Measurements from ENCODE around the gene CLK4. TPM values are rescaled to one million over a fixed set of nuclear protein-coding genes. Genes with fewer than 3 reads are reported as not detected.

CLK4 gene
- polyA plus RNA-seq, 4 donors, result 8.2 to 41.3 (median 21.5) TPM

DNA sequence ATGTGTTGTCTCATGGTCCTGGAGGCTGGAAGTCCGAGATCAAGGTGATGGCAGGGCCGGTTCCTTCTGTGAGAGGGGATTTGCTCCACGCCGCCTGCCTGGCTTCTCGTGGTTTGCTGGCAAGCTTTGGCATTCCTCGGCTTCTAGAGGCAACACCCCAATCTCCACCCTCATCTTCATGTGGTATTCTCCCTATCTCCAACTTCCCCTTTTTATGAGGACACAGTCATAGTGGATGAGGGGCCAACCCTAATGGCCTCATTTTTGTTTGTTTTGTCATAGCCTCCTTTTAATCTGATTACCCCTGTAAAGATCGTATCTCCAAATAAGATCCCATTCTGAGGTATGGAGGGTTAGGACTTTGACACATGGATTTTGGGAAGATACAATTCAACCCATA, 41.7 kb upstream of the CLK4 start:
- no peak for DNase-seq
- FAIRE-seq, result no peak
- Histone ChIP-seq H3K27ac (ENCODE audit: low read depth in 1 of 3, low read length in 2 of 3) (no peak overlapping the region), H3K36me3 (ENCODE audit: control insufficient read depth in 3 of 3, insufficient read depth in 2 of 3, low read depth in 1 of 3, low read length in 3 of 3) (no peaks in the 10 kb centered on the region), H3K4me3 (ENCODE audit: low read depth in 1 of 3, low read length in 3 of 3) (no peak overlapping the region), H3K9me3 (ENCODE audit: control insufficient read depth in 2 of 2, insufficient read depth in 1 of 2, low read depth in 1 of 2, low read length in 1 of 2) (peaks cover 0 to 8% of the 10 kb centered on the region in 2 donors), H3K27me3 (ENCODE audit: control insufficient read depth in 3 of 3, insufficient read depth in 3 of 3, low read length in 3 of 3) (no peaks in the 10 kb centered on the region), H3K4me1 (ENCODE audit: control insufficient read depth in 3 of 3, insufficient read depth in 2 of 3, low read depth in 1 of 3, low read length in 2 of 3) (no peaks in the 10 kb centered on the region)
- 75 to 83% (median 78%) methylated on average over 7 of the region's 7 CpGs for WGBS, 3 donors

- FAIRE-seq, result no peak
- no peaks in the 10 kb centered on the region for H3K4me1 ChIP-seq (ENCODE audit: control insufficient read depth in 3 of 3, insufficient read depth in 2 of 3, low read depth in 1 of 3, low read length in 2 of 3)
Measured at GRCh38 chr5:178667688-178668087, 40.8 kb upstream of the CLK4 start.

GRCh38 chr5:178667101-178667500, 40.3 kb upstream of the CLK4 start:
- peaks cover 0 to 12% of the 10 kb centered on the region in 2 donors for H3K9me3 ChIP-seq (ENCODE audit: control insufficient read depth in 2 of 2, insufficient read depth in 1 of 2, low read depth in 1 of 2, low read length in 1 of 2)
- WGBS, 3 donors, result 38 to 53% (median 49%) methylated on average over 5 of the region's 5 CpGs
- no peak for FAIRE-seq
- no peaks in the 10 kb centered on the region for H3K4me1 ChIP-seq (ENCODE audit: control insufficient read depth in 3 of 3, insufficient read depth in 2 of 3, low read depth in 1 of 3, low read length in 2 of 3)
- H3K4me3 ChIP-seq (ENCODE audit: low read depth in 1 of 3, low read length in 3 of 3), result no peak overlapping the region
- no peak overlapping the region for H3K27ac ChIP-seq (ENCODE audit: low read depth in 1 of 3, low read length in 2 of 3)
- no peak for DNase-seq
- H3K27me3 ChIP-seq (ENCODE audit: control insufficient read depth in 3 of 3, insufficient read depth in 3 of 3, low read length in 3 of 3), result no peaks in the 10 kb centered on the region
- H3K36me3 ChIP-seq (ENCODE audit: control insufficient read depth in 3 of 3, insufficient read depth in 2 of 3, low read depth in 1 of 3, low read length in 3 of 3), result no peaks in the 10 kb centered on the region

More at GRCh38 chr5:178667688-178668087, 40.8 kb upstream of the CLK4 start:
- WGBS, 3 donors, result 71 to 83% (median 79%) methylated on average over 10 of the region's 10 CpGs
- H3K9me3 ChIP-seq (ENCODE audit: control insufficient read depth in 2 of 2, insufficient read depth in 1 of 2, low read depth in 1 of 2, low read length in 1 of 2), result peaks cover 0 to 8% of the 10 kb centered on the region in 2 donors
- DNase-seq, result no peak
- no peak overlapping the region for H3K4me3 ChIP-seq (ENCODE audit: low read depth in 1 of 3, low read length in 3 of 3)
- H3K36me3 ChIP-seq (ENCODE audit: control insufficient read depth in 3 of 3, insufficient read depth in 2 of 3, low read depth in 1 of 3, low read length in 3 of 3), result no peaks in the 10 kb centered on the region
- H3K27ac ChIP-seq (ENCODE audit: low read depth in 1 of 3, low read length in 2 of 3), result no peak overlapping the region
- no peaks in the 10 kb centered on the region for H3K27me3 ChIP-seq (ENCODE audit: control insufficient read depth in 3 of 3, insufficient read depth in 3 of 3, low read length in 3 of 3)

- no peak overlapping the region for H3K27ac ChIP-seq (ENCODE audit: low read depth in 1 of 3, low read length in 2 of 3)
- H3K36me3 ChIP-seq (ENCODE audit: control insufficient read depth in 3 of 3, insufficient read depth in 2 of 3, low read depth in 1 of 3, low read length in 3 of 3), result no peaks in the 10 kb centered on the region
- no peaks in the 10 kb centered on the region for H3K27me3 ChIP-seq (ENCODE audit: control insufficient read depth in 3 of 3, insufficient read depth in 3 of 3, low read length in 3 of 3)
- no peak for DNase-seq
- H3K4me1 ChIP-seq (ENCODE audit: control insufficient read depth in 3 of 3, insufficient read depth in 2 of 3, low read depth in 1 of 3, low read length in 2 of 3), result no peaks in the 10 kb centered on the region
- H3K9me3 ChIP-seq (ENCODE audit: control insufficient read depth in 2 of 2, insufficient read depth in 1 of 2, low read depth in 1 of 2, low read length in 1 of 2), result peaks cover 0 to 14% of the 10 kb centered on the region in 2 donors
- WGBS, 3 donors, result 67 to 76% (median 76%) methylated on average over 3 of the region's 3 CpGs
- FAIRE-seq, result no peak
- H3K4me3 ChIP-seq (ENCODE audit: low read depth in 1 of 3, low read length in 3 of 3), result no peak overlapping the region
Measured at GRCh38 chr5:178664141-178664540, 37.3 kb upstream of the CLK4 start.

- Histone ChIP-seq H3K36me3 (ENCODE audit: control insufficient read depth in 3 of 3, insufficient read depth in 2 of 3, low read depth in 1 of 3, low read length in 3 of 3) (no peaks in the 10 kb centered on the region), H3K4me3 (ENCODE audit: low read depth in 1 of 3, low read length in 3 of 3) (no peak overlapping the region), H3K27me3 (ENCODE audit: control insufficient read depth in 3 of 3, insufficient read depth in 3 of 3, low read length in 3 of 3) (no peaks in the 10 kb centered on the region), H3K4me1 (ENCODE audit: control insufficient read depth in 3 of 3, insufficient read depth in 2 of 3, low read depth in 1 of 3, low read length in 2 of 3) (no peaks in the 10 kb centered on the region), H3K9me3 (ENCODE audit: control insufficient read depth in 2 of 2, insufficient read depth in 1 of 2, low read depth in 1 of 2, low read length in 1 of 2) (peaks cover 0 to 14% of the 10 kb centered on the region in 2 donors), H3K27ac (ENCODE audit: low read depth in 1 of 3, low read length in 2 of 3) (no peak overlapping the region)
- DNase-seq (no peak), FAIRE-seq (no peak)
- WGBS, 3 donors, result 88 to 90% (median 89%) methylated on average over 10 of the region's 10 CpGs
Measured at GRCh38 chr5:178662541-178662860, 35.7 kb upstream of the CLK4 start.

DNA sequence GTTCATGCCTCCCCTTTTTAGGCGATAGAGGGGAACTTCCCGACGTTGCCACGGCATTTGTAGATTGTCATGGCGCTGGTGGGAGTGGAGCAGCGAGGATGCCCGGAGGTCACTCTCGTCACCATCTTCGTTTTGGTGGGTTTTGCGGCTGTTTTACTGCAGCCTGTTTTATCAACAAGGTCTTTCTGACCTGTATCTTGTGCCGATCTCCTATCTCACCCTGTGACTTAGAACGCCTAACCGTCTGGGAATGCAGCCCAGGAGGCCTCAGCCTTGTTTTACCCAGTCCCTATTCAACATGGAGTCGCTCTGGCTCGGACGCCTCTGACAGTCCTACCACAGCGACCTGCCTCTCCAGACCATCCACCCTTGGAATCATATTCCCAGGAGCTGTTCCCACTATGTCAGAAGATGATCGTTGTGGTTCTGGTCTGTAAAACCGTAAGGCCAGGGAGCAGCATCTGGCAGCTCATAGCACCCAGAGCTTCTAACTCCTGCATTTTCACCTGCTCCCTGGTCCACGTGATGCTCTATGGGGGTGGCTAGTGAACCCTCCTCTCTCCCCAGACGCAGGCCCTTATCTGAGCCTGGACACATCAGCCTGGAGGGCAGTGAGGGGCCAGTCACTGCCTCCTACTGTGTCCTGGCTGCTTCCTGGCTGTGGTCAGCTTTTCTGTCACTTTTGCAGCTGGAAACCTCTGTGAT, 35.1 kb upstream of the CLK4 start:
- Histone ChIP-seq H3K9me3 (ENCODE audit: control insufficient read depth in 2 of 2, insufficient read depth in 1 of 2, low read depth in 1 of 2, low read length in 1 of 2) (peaks cover 0 to 14% of the 10 kb centered on the region in 2 donors), H3K27me3 (ENCODE audit: control insufficient read depth in 3 of 3, insufficient read depth in 3 of 3, low read length in 3 of 3) (no peaks in the 10 kb centered on the region), H3K4me1 (ENCODE audit: control insufficient read depth in 3 of 3, insufficient read depth in 2 of 3, low read depth in 1 of 3, low read length in 2 of 3) (no peaks in the 10 kb centered on the region), H3K27ac (ENCODE audit: low read depth in 1 of 3, low read length in 2 of 3) (no peak overlapping the region), H3K36me3 (ENCODE audit: control insufficient read depth in 3 of 3, insufficient read depth in 2 of 3, low read depth in 1 of 3, low read length in 3 of 3) (no peaks in the 10 kb centered on the region), H3K4me3 (ENCODE audit: low read depth in 1 of 3, low read length in 3 of 3) (no peak overlapping the region)
- FAIRE-seq, result no peak
- 93 to 94% (median 93%) methylated on average over 21 of the region's 21 CpGs for WGBS, 3 donors
- DNase-seq, result no peak

- no peaks in the 10 kb centered on the region for H3K4me1 ChIP-seq (ENCODE audit: control insufficient read depth in 3 of 3, insufficient read depth in 2 of 3, low read depth in 1 of 3, low read length in 2 of 3)
- H3K36me3 ChIP-seq (ENCODE audit: control insufficient read depth in 3 of 3, insufficient read depth in 2 of 3, low read depth in 1 of 3, low read length in 3 of 3), result no peaks in the 10 kb centered on the region
- DNase-seq, result no peak
- FAIRE-seq, result no peak
- no peaks in the 10 kb centered on the region for H3K9me3 ChIP-seq (ENCODE audit: control insufficient read depth in 2 of 2, insufficient read depth in 1 of 2, low read depth in 1 of 2, low read length in 1 of 2)
- no peaks in the 10 kb centered on the region for H3K27me3 ChIP-seq (ENCODE audit: control insufficient read depth in 3 of 3, insufficient read depth in 3 of 3, low read length in 3 of 3)
- H3K27ac ChIP-seq (ENCODE audit: low read depth in 1 of 3, low read length in 2 of 3), result no peak overlapping the region
- WGBS, 3 donors, result 80 to 86% (median 81%) methylated on average over 7 of the region's 7 CpGs
- no peak overlapping the region for H3K4me3 ChIP-seq (ENCODE audit: low read depth in 1 of 3, low read length in 3 of 3)
Measured at GRCh38 chr5:178651046-178651810, 24.4 kb upstream of the CLK4 start.

DNA sequence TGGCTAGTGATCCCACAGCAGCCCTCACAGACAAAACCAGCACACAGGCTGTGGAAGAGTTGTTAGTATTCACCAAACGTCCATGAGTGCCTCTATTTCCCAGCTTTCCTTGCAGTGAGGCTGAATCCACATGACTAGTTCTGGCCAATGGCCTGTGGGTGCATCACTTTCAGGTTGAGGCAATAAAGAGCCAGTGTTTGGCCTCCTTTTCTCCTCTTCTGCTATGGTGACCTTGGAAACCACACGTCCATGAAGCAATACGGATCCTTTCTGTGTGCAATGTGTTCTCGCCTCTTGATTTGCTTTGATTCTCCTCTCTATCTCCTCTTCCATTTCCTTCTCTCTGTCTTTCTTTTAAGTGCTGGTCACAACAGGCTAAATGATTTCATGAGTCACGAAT, 23.4 kb upstream of the CLK4 start:
- Histone ChIP-seq H3K4me3 (ENCODE audit: low read depth in 1 of 3, low read length in 3 of 3) (no peak overlapping the region), H3K36me3 (ENCODE audit: control insufficient read depth in 3 of 3, insufficient read depth in 2 of 3, low read depth in 1 of 3, low read length in 3 of 3) (no peaks in the 10 kb centered on the region), H3K27ac (ENCODE audit: low read depth in 1 of 3, low read length in 2 of 3) (no peak overlapping the region), H3K9me3 (ENCODE audit: control insufficient read depth in 2 of 2, insufficient read depth in 1 of 2, low read depth in 1 of 2, low read length in 1 of 2) (no peaks in the 10 kb centered on the region), H3K27me3 (ENCODE audit: control insufficient read depth in 3 of 3, insufficient read depth in 3 of 3, low read length in 3 of 3) (no peaks in the 10 kb centered on the region), H3K4me1 (ENCODE audit: control insufficient read depth in 3 of 3, insufficient read depth in 2 of 3, low read depth in 1 of 3, low read length in 2 of 3) (no peaks in the 10 kb centered on the region)
- FAIRE-seq, result no peak
- no peak for DNase-seq
- 74 to 77% (median 74%) methylated on average over 5 of the region's 5 CpGs for WGBS, 3 donors

All from small intestine (tissue), 7 donors.